CD14-positive monocyte (primary cell): ENCODE measurements around the gene IQSEC3. TPM values are rescaled to one million over a fixed set of nuclear protein-coding genes. Genes with fewer than 3 reads are reported as not detected.
"Not testable (repeated sequence)": the region's sequence is repeated elsewhere in the genome, so short reads cannot be mapped to it uniquely, and the experiment has no call there.

Experiments used
- DNase-seq, 3 donors: peaks; one replicate each; pipeline ENCODE4 v3.0.0-alpha.2; 2011 to 2022
- H2AFZ ChIP-seq: 2 replicates; pipeline ENCODE4 v1.6.0; 2012; ENCODE audit warnings: mild to moderate bottlenecking, low read depth, low read length, inconsistent platforms; ENCODE audit not compliant: insufficient read depth, poor library complexity, severe bottlenecking
- H3K27ac ChIP-seq, 2 donors: 1 replicate in 1 of 2; 2 replicates in 1 of 2; pipeline ENCODE4 v1.5.1; 2012 to 2013; ENCODE audit warnings: low read length in 2 of 2, control low read depth in 1 of 2, inconsistent platforms in 1 of 2, low read depth in 1 of 2, mild to moderate bottlenecking in 1 of 2
- H3K27me3 ChIP-seq, 2 donors: one replicate each; pipeline versions ENCODE4 v1.6.0 to v1.6.1; 2011 to 2013; ENCODE audit warnings: low read length in 2 of 2; ENCODE audit not compliant: control insufficient read depth in 2 of 2, insufficient read depth in 2 of 2
- H3K36me3 ChIP-seq, 2 donors: replicated peaks in 1 of 2; 1 replicate in 1 of 2; 2 replicates in 1 of 2; pipeline versions ENCODE4 v1.5.1 to v1.6.1; 2012 to 2013; ENCODE audit warnings: low read length in 2 of 2, control low read depth in 1 of 2, inconsistent platforms in 1 of 2, mild to moderate bottlenecking in 1 of 2; ENCODE audit not compliant: insufficient read depth in 2 of 2, control insufficient read depth in 1 of 2
- H3K4me1 ChIP-seq, 2 donors: 1 replicate in 1 of 2; 2 replicates in 1 of 2; pipeline versions ENCODE4 v1.5.1 to v1.6.1; 2012 to 2013; ENCODE audit warnings: low read length in 2 of 2, control low read depth in 1 of 2, inconsistent platforms in 1 of 2, mild to moderate bottlenecking in 1 of 2, moderate library complexity in 1 of 2; ENCODE audit not compliant: insufficient read depth in 2 of 2, control insufficient read depth in 1 of 2
- H3K4me2 ChIP-seq: replicated peaks from 2 replicates; pipeline ENCODE3; 2012; ENCODE audit warnings: low read length, moderate library complexity, mild to moderate bottlenecking; ENCODE audit not compliant: poor library complexity, severe bottlenecking; ENCODE audit errors: extremely low read depth
- H3K4me3 ChIP-seq, 3 experiments: fragments of 200-600 bp in 1 of 3; sonication (generic) in 1 of 3; replicated peaks in 1 of 3; 1 replicate in 2 of 3; 2 replicates in 1 of 3; pipeline ENCODE4 v1.5.1; 2011 to 2013; ENCODE audit warnings: low read length in 3 of 3, mild to moderate bottlenecking in 3 of 3, control low read depth in 2 of 3, low read depth in 2 of 3, inconsistent platforms in 1 of 3, moderate library complexity in 1 of 3
- H3K79me2 ChIP-seq: 2 replicates; pipeline ENCODE4 v1.6.0; 2012; ENCODE audit warnings: mild to moderate bottlenecking, control low read depth, inconsistent platforms, low read length, moderate library complexity; ENCODE audit not compliant: insufficient read depth
- H3K9ac ChIP-seq: 2 replicates; pipeline ENCODE4 v1.6.0; 2017; ENCODE audit warnings: low read length, mild to moderate bottlenecking; ENCODE audit not compliant: insufficient read depth, poor library complexity, severe bottlenecking
- H3K9me3 ChIP-seq, 2 donors: replicated peaks in 1 of 2; 1 replicate in 1 of 2; 2 replicates in 1 of 2; pipeline versions ENCODE4 v1.5.1 to v1.6.1; 2012 to 2013; ENCODE audit warnings: low read length in 2 of 2, control low read depth in 1 of 2; ENCODE audit not compliant: control insufficient read depth in 1 of 2, insufficient read depth in 1 of 2
- H4K20me1 ChIP-seq: 2 replicates; pipeline ENCODE4 v1.6.0; 2012; ENCODE audit warnings: mild to moderate bottlenecking, low read length, control low read depth, moderate library complexity; ENCODE audit not compliant: insufficient read depth
- H3K27ac Mint-ChIP-seq, 7 donors: one replicate each; pipeline ENCODE4 v1.8.0; 2020; ENCODE audit warnings: mild to moderate bottlenecking in 7 of 7, mixed read lengths in 7 of 7, moderate library complexity in 6 of 7, inconsistent platforms in 2 of 7
- H3K27me3 Mint-ChIP-seq, 3 donors: one replicate each; pipeline ENCODE4 v1.8.0; 2021 to 2022; ENCODE audit warnings: low read depth in 3 of 3, mild to moderate bottlenecking in 3 of 3, mixed read lengths in 3 of 3, moderate library complexity in 3 of 3, inconsistent platforms in 1 of 3
- H3K36me3 Mint-ChIP-seq, 2 donors: one replicate each; pipeline ENCODE4 v1.8.0; 2020; ENCODE audit warnings: mixed read lengths in 2 of 2, inconsistent platforms in 1 of 2, mild to moderate bottlenecking in 1 of 2
- H3K4me1 Mint-ChIP-seq: one replicate; pipeline ENCODE4 v1.8.0; 2020; ENCODE audit warnings: mild to moderate bottlenecking, mixed read lengths
- H3K4me3 Mint-ChIP-seq, 2 donors: one replicate each; pipeline ENCODE4 v1.8.0; 2020; ENCODE audit warnings: mild to moderate bottlenecking in 2 of 2, mixed read lengths in 2 of 2, moderate library complexity in 1 of 2
- H3K9me3 Mint-ChIP-seq, 7 donors: one replicate each; pipeline ENCODE4 v1.8.0; 2020 to 2022; ENCODE audit warnings: mixed read lengths in 7 of 7, mild to moderate bottlenecking in 6 of 7, moderate library complexity in 6 of 7, inconsistent platforms in 2 of 7
- CTCF ChIP-seq: fragments of 200-600 bp; IDR thresholded peaks from one replicate; pipeline ENCODE4 v1.8.0; 2022; ENCODE audit warnings: antibody characterized with exemption, mild to moderate bottlenecking
- WGBS: methylation state at CpG from one replicate; pipeline ENCODE4 v1.1.5; 2013; ENCODE audit warnings: missing lambda C conversion rate; ENCODE audit not compliant: insufficient coverage; 5-methylcytosine and 5-hydroxymethylcytosine counted together
- intact Hi-C, 2 donors: fragments of 100-400 bp; cut with micrococcal nuclease; formaldehyde crosslinking; loops; one replicate each; pipeline versions ENCODE4 v1.15.0 to v1.15.1; 2023
- polyA plus RNA-seq, 3 donors: library from polyadenylated mRNA; depleted of rRNA in 1 of 3; unstranded in 2 of 3; stranded (reverse) in 1 of 3; fragments of 300-500 nt in 2 of 3; fragments of >200 nt in 1 of 3; fragmentation: Illumina TruSeq in 2 of 3; gene quantifications; 1 replicate in 2 of 3; 2 replicates in 1 of 3; pipeline ENCODE4 v1.2.3, GENCODE V29; 2012 to 2021

The IQSEC3 gene
- polyA plus RNA-seq, 3 donors: not detected

- Histone ChIP-seq H4K20me1 (no peaks in the 10 kb centered on the region), H3K36me3 (peaks cover 0 to 3% of the 10 kb centered on the region in 2 donors), H3K4me1 (peaks cover 46 to 50% of the 10 kb centered on the region in 2 donors), H3K9me3 (no peaks in the 10 kb centered on the region), H3K27me3 (no peaks in the 10 kb centered on the region), H3K79me2 (no peaks in the 10 kb centered on the region), H3K4me2 (peak overlapping the region; percentile 27), H3K9ac (no peak overlapping the region), H3K4me3 (peak overlapping the region in 1 of 3 experiments; percentile 81), H3K27ac (peak overlapping the region; percentile 17 to 93), H2AFZ (no peak overlapping the region)
- H3K27me3 Mint-ChIP-seq: peaks cover 0 to 3% (median 3%) of the 10 kb centered on the region in 3 donors
- peak overlapping the region in 3 of 7 donors; percentile 32 to 89 (median 59) for H3K27ac Mint-ChIP-seq
- H3K36me3 Mint-ChIP-seq: peaks cover 4 to 8% of the 10 kb centered on the region in 2 donors
- no peaks in the 10 kb centered on the region for H3K9me3 Mint-ChIP-seq
- TF ChIP-seq CTCF: no peak
- intact Hi-C loops: no loop called here
- WGBS: 89% methylated on average over 6 of the region's 6 CpGs
- H3K4me3 Mint-ChIP-seq: no peak overlapping the region
- peak in 2 of 3 donors; percentile 9 to 45 for DNase-seq
- peaks cover 49% of the 10 kb centered on the region for H3K4me1 Mint-ChIP-seq
These were observed 148.5 kb downstream of the IQSEC3 start for GRCh38 chr12:215116-215515.

GRCh38 chr12:217029-217428, 150.5 kb downstream of the IQSEC3 start:
- H3K27me3 ChIP-seq, H3K36me3 ChIP-seq, H3K36me3 Mint-ChIP-seq, H3K9me3 Mint-ChIP-seq, H4K20me1 ChIP-seq, intact Hi-C loops, DNase-seq, H3K27ac ChIP-seq, H3K79me2 ChIP-seq, H3K9ac ChIP-seq, H3K4me3 ChIP-seq, H3K27me3 Mint-ChIP-seq, H2AFZ ChIP-seq, H3K4me2 ChIP-seq, H3K4me3 Mint-ChIP-seq, H3K9me3 ChIP-seq: not testable (repeated sequence)
- H3K4me1 Mint-ChIP-seq: peaks cover 38% of the 10 kb centered on the region
- H3K27ac Mint-ChIP-seq: peak overlapping the region in 2 of 7 donors; percentile 1 to 5
- 77% methylated on average over 3 of the region's 6 CpGs for WGBS
- peaks cover 38 to 42% of the 10 kb centered on the region in 2 donors for H3K4me1 ChIP-seq
